Adrenal gland (tissue), 5 donors: ENCODE measurements around the gene APBA2.
A peak's percentile ranks its signal among the peaks of the same experiment; 100 is the strongest.
"Not testable (repeated sequence)": the region's sequence is repeated elsewhere in the genome, so short reads cannot be mapped to it uniquely, and the experiment has no call there.

Source experiments
- CTCF ChIP-seq, 6 experiments: fragments of 450-650 bp in 4 of 6; fragments of 200-600 bp in 2 of 6; sonication (generic) in 1 of 6; IDR thresholded peaks; 1 replicate in 5 of 6; 2 replicates in 1 of 6; pipeline versions ENCODE4 v1.5.1 to v1.8.0; 2016 to 2021; ENCODE audit warnings: antibody characterized with exemption in 6 of 6, mild to moderate bottlenecking in 2 of 6, moderate library complexity in 1 of 6
- POLR2A ChIP-seq, 2 donors: fragments of 450-650 bp; IDR thresholded peaks; one replicate each; pipeline ENCODE4 v1.6.1; 2017; ENCODE audit warnings: antibody characterized with exemption in 2 of 2, mild to moderate bottlenecking in 2 of 2, moderate library complexity in 1 of 2
- donor health status: DM: no; HTN: no; CAD: no.

DNA sequence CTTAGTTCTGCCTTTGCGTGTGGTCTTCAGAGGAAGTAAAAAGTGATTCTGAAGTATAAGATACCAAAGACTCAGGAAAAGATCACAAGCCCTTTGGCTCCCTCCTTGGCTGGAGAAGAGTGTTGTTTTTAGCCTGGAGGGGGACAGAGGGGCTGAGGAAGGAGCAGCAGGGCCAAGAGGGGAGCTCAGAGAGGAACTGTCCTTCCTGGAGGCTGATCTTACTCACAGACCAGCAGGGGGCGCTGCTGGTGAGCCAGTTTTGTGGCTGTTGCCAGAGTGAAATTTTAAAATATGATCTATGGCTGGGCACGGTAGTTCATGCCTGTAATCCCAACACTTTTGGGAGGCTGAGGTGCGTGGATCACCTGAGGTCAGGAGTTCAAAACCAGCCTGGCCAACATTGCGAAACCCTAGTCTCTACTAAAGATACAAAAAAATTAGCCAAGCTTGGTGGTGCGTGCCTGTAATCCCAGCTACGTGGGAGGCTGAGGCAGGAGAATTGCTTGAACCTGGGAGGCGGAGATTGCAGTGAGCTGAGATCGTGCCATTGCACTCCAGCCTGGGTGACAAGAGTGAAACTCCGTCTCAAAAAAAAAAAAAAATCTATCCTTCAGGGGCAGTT, 216.5 kb downstream of the APBA2 start:
- peak; percentile 15 to 57 (median 42) for TF ChIP-seq CTCF (IDR thresholded peaks at IDR 0.05)
- TF ChIP-seq POLR2A (IDR thresholded peaks at IDR 0.05), result not testable (repeated sequence)
